HEK293T (cell line): Measurements from ENCODE around the gene TM9SF3.

Source experiments
- ARNT ChIP-seq: fragments of 450-650 bp; IDR thresholded peaks from 2 replicates; pipeline ENCODE4 v1.6.1; 2017; ENCODE audit warnings: mild to moderate bottlenecking
- CTBP1 ChIP-seq: fragments of 450-650 bp; IDR thresholded peaks from 2 replicates; pipeline ENCODE4 v1.6.1; 2016; ENCODE audit warnings: borderline replicate concordance
- ELF4 ChIP-seq: fragments of 450-650 bp; IDR thresholded peaks from 2 replicates; pipeline ENCODE4 v1.6.1; 2017; ENCODE audit warnings: antibody characterized with exemption
- FOXM1 ChIP-seq: fragments of 450-650 bp; IDR thresholded peaks from 2 replicates; pipeline ENCODE4 v1.6.1; 2017; ENCODE audit warnings: mild to moderate bottlenecking, borderline replicate concordance
- NFRKB ChIP-seq: fragments of 450-650 bp; IDR thresholded peaks from 2 replicates; pipeline ENCODE4 v1.6.1; 2016; ENCODE audit warnings: mild to moderate bottlenecking, moderate library complexity
- SP1 ChIP-seq: fragments of 450-650 bp; IDR thresholded peaks from 2 replicates; pipeline ENCODE4 v1.6.1; 2017
- SUZ12 ChIP-seq: fragments of 450-650 bp; IDR thresholded peaks from 2 replicates; pipeline ENCODE4 v1.6.1; 2016; ENCODE audit warnings: mild to moderate bottlenecking

DNA sequence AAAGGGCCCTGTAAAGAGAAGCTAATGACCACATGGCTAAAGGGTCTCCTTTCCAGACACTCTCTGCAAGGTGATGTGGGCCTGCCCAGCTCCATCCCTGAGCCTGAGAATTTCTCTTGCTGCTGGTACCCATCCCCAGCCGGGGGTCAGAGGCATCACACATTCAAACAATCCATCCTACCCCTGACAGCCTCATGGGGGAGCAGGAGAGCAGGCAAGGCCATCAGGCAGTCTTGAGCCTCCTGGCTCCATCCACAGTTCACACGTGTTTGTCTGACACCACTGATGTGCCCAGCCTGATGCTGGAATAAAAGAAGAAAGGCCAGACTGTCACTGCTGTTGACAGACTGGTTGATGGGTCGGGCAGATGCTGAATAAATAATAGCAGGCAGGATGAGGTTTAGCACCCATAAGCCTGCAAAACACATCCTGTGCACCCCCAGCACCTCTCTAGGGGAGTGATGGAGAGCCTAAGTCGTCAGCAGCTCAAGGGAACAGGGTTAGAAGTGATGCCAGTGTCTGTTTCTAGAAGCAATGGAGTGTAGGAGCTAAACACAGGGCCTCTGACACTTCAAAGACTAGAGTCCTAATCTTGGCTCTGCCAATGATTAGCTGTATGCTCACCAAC, 116.6 kb downstream of the TM9SF3 start:
- TF ChIP-seq FOXM1 (no peak), SUZ12 (no peak), ELF4 (no peak), CTBP1 (no peak), SP1 (no peak), NFRKB (no peak), ARNT (no peak)
